ENCODE data around the gene TPRG1.
A peak's percentile ranks its signal among the peaks of the same experiment; 100 is the strongest.
"Not testable (repeated sequence)": the region's sequence is repeated elsewhere in the genome, so short reads cannot be mapped to it uniquely, and the experiment has no call there.

TPRG1 gene

GRCh38 chr3:189316296-189317019, 144.7 kb downstream of the TPRG1 start:
- DNase-seq (ENCODE audit: low read depth in 2 of 2) = no peak

- DNase-seq (ENCODE audit: low read depth in 2 of 2) = no peak
Measured at GRCh38 chr3:189317911-189318310, 146.1 kb downstream of the TPRG1 start.

- DNase-seq (ENCODE audit: low read depth in 2 of 2) = no peak
Measured at GRCh38 chr3:189320511-189320910, 148.7 kb downstream of the TPRG1 start.

GRCh38 chr3:189322339-189322738, 150.6 kb downstream of the TPRG1 start:
- DNase-seq (ENCODE audit: low read depth in 2 of 2) = no peak

- DNase-seq (ENCODE audit: low read depth in 2 of 2) = peak; percentile 68 to 81
Measured at GRCh38 chr3:189324538-189325138, 152.9 kb downstream of the TPRG1 start.

- DNase-seq (ENCODE audit: low read depth in 2 of 2) = no peak
Measured at GRCh38 chr3:189325454-189325853, 153.7 kb downstream of the TPRG1 start.

GRCh38 chr3:189329630-189330029, 157.9 kb downstream of the TPRG1 start:
- DNase-seq (ENCODE audit: low read depth in 2 of 2) = not testable (repeated sequence)

- no peak for DNase-seq (ENCODE audit: low read depth in 2 of 2)
Measured at GRCh38 chr3:189330066-189330465, 158.3 kb downstream of the TPRG1 start.

GRCh38 chr3:189331002-189331418, 159.2 kb downstream of the TPRG1 start:
- no peak for DNase-seq (ENCODE audit: low read depth in 2 of 2)

GRCh38 chr3:189334064-189334920, 162.5 kb downstream of the TPRG1 start:
- DNase-seq (ENCODE audit: low read depth in 2 of 2) = no peak

- DNase-seq (ENCODE audit: low read depth in 2 of 2) = no peak
Measured at GRCh38 chr3:189337673-189338091, 165.9 kb downstream of the TPRG1 start.

- DNase-seq (ENCODE audit: low read depth in 2 of 2) = no peak
Measured at GRCh38 chr3:189338366-189338765, 166.6 kb downstream of the TPRG1 start.

GRCh38 chr3:189339996-189340395, 168.2 kb downstream of the TPRG1 start:
- no peak for DNase-seq (ENCODE audit: low read depth in 2 of 2)

GRCh38 chr3:189340680-189341460, 169.1 kb downstream of the TPRG1 start:
- DNase-seq (ENCODE audit: low read depth in 2 of 2) = no peak

GRCh38 chr3:189342811-189343210, 171.0 kb downstream of the TPRG1 start:
- no peak for DNase-seq (ENCODE audit: low read depth in 2 of 2)

- DNase-seq (ENCODE audit: low read depth in 2 of 2) = no peak
Measured at GRCh38 chr3:189344996-189345395, 173.2 kb downstream of the TPRG1 start.

- DNase-seq (ENCODE audit: low read depth in 2 of 2) = no peak
Measured at GRCh38 chr3:189349772-189350171, 178.0 kb downstream of the TPRG1 start.

- no peak for DNase-seq (ENCODE audit: low read depth in 2 of 2)
Measured at GRCh38 chr3:189353318-189353965, 181.7 kb downstream of the TPRG1 start.

GRCh38 chr3:189353988-189354889, 182.5 kb downstream of the TPRG1 start:
- no peak for DNase-seq (ENCODE audit: low read depth in 2 of 2)

GRCh38 chr3:189355115-189355480, 183.3 kb downstream of the TPRG1 start:
- no peak for DNase-seq (ENCODE audit: low read depth in 2 of 2)
